ENCODE measurements around the gene C5orf15. TPM values are rescaled to one million over a fixed set of nuclear protein-coding genes. Genes with fewer than 3 reads are reported as not detected.

C5orf15 gene
- total and polyA plus RNA-seq, 4 donors, result 21.2 to 32.4 (median 28.7) TPM

DNA sequence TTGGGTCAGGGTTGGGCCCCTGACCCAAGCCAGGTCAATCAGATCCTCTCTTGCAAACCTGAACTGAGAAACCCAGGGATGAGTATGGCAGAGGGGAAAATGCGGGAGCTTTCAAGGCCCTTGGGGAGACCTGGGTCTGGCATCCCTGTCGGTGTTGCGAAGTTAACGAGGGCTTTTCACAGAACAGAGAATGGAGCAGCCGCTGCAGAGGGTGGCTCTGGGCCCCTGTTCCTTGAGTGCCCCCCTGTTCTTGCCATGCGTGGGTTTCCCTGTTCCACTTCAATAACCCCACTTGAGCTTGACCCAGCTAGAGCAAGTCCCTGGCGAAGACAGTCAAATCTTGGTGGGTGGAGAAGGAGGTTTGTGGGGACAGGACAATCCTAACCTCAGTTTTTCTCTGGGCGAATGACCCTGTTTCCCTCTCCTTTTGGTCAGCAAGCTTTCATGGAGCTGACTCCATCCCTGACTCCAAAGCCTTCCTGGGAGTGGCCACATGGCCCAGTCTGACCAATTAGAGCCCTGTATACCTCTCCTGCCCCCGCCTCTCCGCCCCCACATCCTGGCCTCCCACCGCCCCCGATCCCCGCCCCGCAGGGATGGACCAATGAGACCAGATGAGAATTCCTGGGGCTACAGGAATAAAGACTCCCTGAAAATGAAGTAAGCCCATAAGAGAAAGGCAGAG lies 39.3 kb upstream of the C5orf15 start (continued):
- TF ChIP-seq, protein P1, sequence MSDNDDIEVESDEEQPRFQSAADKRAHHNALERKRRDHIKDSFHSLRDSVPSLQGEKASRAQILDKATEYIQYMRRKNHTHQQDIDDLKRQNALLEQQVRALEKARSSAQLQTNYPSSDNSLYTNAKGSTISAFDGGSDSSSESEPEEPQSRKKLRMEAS (IDR thresholded peaks at IDR 0.05), result no peak
- no peak for TF ChIP-seq FOXA1 (IDR thresholded peaks at IDR 0.05)

DNA sequence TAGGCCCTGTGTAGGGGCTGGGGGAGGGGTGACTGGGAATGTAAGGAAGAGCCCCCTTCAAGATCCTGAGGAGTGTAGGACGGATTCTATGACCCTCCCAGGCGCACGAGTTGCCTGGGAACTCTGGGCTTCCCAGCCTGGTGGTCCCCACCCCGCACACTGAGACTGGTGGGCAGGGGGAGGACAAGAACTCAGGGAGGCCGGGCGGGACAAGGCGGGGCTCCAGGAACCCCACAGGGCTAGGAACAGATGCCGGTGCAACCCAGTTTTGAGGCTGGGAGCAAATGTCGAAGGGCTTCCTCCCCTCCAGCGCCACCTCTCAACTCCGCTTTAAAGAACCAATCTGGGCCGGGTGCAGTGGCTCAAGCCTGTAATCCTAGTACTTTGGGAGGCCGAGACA lies 37.7 kb upstream of the C5orf15 start:
- Histone ChIP-seq H3K4me3 (ENCODE audit: low read depth in 1 of 3, low read length in 3 of 3) (no peak overlapping the region), H3K4me1 (ENCODE audit: control insufficient read depth in 4 of 4, insufficient read depth in 4 of 4, low read length in 3 of 4) (peaks cover 13 to 31% (median 20%) of the 10 kb centered on the region in 4 donors), H3K9me3 (ENCODE audit: control insufficient read depth in 4 of 4, low read length in 3 of 4) (no peaks in the 10 kb centered on the region), H3K27ac (ENCODE audit: low read depth in 1 of 2, low read length in 2 of 2) (peak overlapping the region in 1 of 2 donors; percentile 98), H3K9ac (ENCODE audit: low read depth in 1 of 2, low read length in 2 of 2) (no peak overlapping the region), H3K27me3 (ENCODE audit: control insufficient read depth in 4 of 4, insufficient read depth in 4 of 4, low read length in 3 of 4) (no peaks in the 10 kb centered on the region), H3K36me3 (ENCODE audit: control insufficient read depth in 4 of 4, insufficient read depth in 3 of 4, low read depth in 1 of 4, low read length in 3 of 4) (peaks cover 0 to 2% (median 0%) of the 10 kb centered on the region in 4 donors)
- 94% methylated on average over 13 of the region's 13 CpGs for WGBS
- no peak for TF ChIP-seq RAD21 (IDR thresholded peaks at IDR 0.05)
- TF ChIP-seq EGR1 (IDR thresholded peaks at IDR 0.05; ENCODE audit: low read depth in 2 of 2), result no peak
- TF ChIP-seq JUND (IDR thresholded peaks at IDR 0.05), result no peak
- TF ChIP-seq, protein P2, sequence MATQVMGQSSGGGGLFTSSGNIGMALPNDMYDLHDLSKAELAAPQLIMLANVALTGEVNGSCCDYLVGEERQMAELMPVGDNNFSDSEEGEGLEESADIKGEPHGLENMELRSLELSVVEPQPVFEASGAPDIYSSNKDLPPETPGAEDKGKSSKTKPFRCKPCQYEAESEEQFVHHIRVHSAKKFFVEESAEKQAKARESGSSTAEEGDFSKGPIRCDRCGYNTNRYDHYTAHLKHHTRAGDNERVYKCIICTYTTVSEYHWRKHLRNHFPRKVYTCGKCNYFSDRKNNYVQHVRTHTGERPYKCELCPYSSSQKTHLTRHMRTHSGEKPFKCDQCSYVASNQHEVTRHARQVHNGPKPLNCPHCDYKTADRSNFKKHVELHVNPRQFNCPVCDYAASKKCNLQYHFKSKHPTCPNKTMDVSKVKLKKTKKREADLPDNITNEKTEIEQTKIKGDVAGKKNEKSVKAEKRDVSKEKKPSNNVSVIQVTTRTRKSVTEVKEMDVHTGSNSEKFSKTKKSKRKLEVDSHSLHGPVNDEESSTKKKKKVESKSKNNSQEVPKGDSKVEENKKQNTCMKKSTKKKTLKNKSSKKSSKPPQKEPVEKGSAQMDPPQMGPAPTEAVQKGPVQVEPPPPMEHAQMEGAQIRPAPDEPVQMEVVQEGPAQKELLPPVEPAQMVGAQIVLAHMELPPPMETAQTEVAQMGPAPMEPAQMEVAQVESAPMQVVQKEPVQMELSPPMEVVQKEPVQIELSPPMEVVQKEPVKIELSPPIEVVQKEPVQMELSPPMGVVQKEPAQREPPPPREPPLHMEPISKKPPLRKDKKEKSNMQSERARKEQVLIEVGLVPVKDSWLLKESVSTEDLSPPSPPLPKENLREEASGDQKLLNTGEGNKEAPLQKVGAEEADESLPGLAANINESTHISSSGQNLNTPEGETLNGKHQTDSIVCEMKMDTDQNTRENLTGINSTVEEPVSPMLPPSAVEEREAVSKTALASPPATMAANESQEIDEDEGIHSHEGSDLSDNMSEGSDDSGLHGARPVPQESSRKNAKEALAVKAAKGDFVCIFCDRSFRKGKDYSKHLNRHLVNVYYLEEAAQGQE (IDR thresholded peaks at IDR 0.05), result no peak
- no peak for DNase-seq (ENCODE audit: low spot score)

DNA sequence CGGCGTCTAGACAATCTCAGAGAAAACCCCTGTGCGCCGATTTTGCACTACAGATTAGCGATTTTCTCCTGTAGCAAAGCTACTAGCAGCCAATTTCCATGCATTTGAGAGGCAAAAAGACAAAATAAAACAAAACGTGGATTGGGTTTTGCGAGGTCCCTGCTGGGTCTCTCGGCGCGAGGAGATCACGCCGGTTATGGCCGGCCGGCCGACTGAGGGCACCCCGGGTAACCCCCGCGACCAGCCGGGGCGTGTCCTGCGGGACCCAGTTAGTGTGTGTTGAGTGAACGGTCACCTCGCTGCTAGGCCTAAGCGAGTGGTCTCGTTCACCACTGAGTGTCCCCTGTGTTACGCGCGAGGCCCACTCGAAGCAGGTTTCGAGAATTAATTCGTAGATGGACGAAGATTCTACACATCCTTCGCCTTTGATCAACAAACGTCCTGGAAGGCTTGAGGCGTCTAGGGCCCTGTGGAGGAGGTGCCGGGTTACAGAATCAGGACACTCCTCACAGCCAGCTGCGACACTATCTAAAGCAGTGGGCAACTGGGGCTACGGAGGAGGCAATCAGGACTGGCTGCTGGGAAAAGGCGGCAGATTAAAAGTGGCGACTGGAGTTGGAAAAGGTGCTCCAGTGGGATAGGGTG lies 37.1 kb upstream of the C5orf15 start:
- H3K27ac ChIP-seq (ENCODE audit: low read depth in 1 of 2, low read length in 2 of 2), result peak overlapping the region; percentile 98 to 99
- H3K4me1 ChIP-seq (ENCODE audit: control insufficient read depth in 4 of 4, insufficient read depth in 4 of 4, low read length in 3 of 4), result peaks cover 14 to 36% (median 25%) of the 10 kb centered on the region in 4 donors
- peak overlapping the region; percentile 88 to 95 for H3K9ac ChIP-seq (ENCODE audit: low read depth in 1 of 2, low read length in 2 of 2)
- H3K4me3 ChIP-seq (ENCODE audit: low read depth in 1 of 3, low read length in 3 of 3), result peak overlapping the region; percentile 55 to 90 (median 85)
- H3K27me3 ChIP-seq (ENCODE audit: control insufficient read depth in 4 of 4, insufficient read depth in 4 of 4, low read length in 3 of 4), result no peaks in the 10 kb centered on the region
- TF ChIP-seq JUND (IDR thresholded peaks at IDR 0.05) (no peak), YY1 (IDR thresholded peaks at IDR 0.05) (peak; percentile 7)
- H3K36me3 ChIP-seq (ENCODE audit: control insufficient read depth in 4 of 4, insufficient read depth in 3 of 4, low read depth in 1 of 4, low read length in 3 of 4), result peaks cover 0 to 4% (median 0%) of the 10 kb centered on the region in 4 donors
- peak; percentile 50 for DNase-seq (ENCODE audit: low spot score)
- H3K9me3 ChIP-seq (ENCODE audit: control insufficient read depth in 4 of 4, low read length in 3 of 4), result no peaks in the 10 kb centered on the region
- 15% methylated on average over 40 of the region's 40 CpGs for WGBS

DNA sequence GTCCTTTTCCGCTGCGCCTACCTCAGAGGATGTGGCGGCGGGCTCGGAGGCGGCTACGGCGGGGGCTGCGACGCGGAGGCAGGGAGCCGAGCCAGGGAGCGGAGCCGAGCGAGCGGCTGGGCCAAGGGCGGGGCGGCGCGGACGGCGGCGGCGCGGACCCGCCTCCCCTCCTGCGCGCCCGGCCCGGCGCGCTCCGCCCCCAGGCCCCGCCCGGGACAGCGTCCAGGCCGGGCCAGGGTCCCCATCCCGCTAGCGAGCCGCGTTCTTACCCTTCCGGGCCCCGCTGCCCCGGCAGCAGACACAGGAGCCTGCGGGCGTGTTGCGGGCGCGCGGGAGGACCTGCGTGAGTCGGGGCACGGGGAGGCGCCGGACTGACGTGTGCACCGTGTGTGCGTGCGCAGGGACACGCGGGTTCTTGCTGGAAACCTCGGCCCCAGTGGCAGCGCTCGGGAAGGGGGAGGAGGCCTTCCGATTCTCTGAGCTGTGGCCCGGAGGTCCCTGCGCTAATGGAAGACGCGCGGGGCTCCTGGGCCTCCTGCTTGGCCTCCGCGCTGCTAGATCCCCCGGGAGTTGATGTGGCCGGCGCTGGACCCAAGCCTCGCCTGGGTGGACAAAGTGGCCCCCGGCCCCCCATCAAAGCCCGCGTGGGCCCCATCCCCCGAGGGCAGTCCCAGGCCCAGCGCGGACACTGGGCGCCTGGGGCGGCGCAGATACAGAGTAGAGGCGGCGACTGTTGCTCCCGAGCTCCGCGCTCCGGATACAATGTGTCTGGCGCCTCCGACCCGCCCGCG lies 36.4 kb upstream of the C5orf15 start, which contains the start of gene VDAC1:
VDAC1 (minus strand) TSS at position 350 of the 791 bp plus-strand sequence. CDS start 11,963 bp downstream, outside the sequence.
- peak; percentile 70 for DNase-seq (ENCODE audit: low spot score)
- Histone ChIP-seq H3K9me3 (ENCODE audit: control insufficient read depth in 4 of 4, low read length in 3 of 4) (no peaks in the 10 kb centered on the region), H3K9ac (ENCODE audit: low read depth in 1 of 2, low read length in 2 of 2) (peak within 1 kb of the TSS; percentile 95 to 98), H3K27ac (ENCODE audit: low read depth in 1 of 2, low read length in 2 of 2) (peak within 1 kb of the TSS; percentile 98 to 99), H3K27me3 (ENCODE audit: control insufficient read depth in 4 of 4, insufficient read depth in 4 of 4, low read length in 3 of 4) (no peaks in the 10 kb centered on the region), H3K36me3 (ENCODE audit: control insufficient read depth in 4 of 4, insufficient read depth in 3 of 4, low read depth in 1 of 4, low read length in 3 of 4) (peaks cover 0 to 4% (median 0%) of the 10 kb centered on the region in 4 donors), H3K4me1 (ENCODE audit: control insufficient read depth in 4 of 4, insufficient read depth in 4 of 4, low read length in 3 of 4) (peaks cover 18 to 43% (median 30%) of the 10 kb centered on the region in 4 donors), H3K4me3 (ENCODE audit: low read depth in 1 of 3, low read length in 3 of 3) (peak within 1 kb of the TSS; percentile 78 to 90 (median 87))
- under 1% methylated on average over 96 of the region's 96 CpGs for WGBS
- TF ChIP-seq GABPA (IDR thresholded peaks at IDR 0.05 in 1 of 2, conservative IDR thresholded peaks at IDR 0.05 in 1 of 2) (no peak), CTCF (IDR thresholded peaks at IDR 0.05; ENCODE audit: low read depth, low read length, missing input control) (no peak), SP1 (IDR thresholded peaks at IDR 0.05) (peak; percentile 23), ZBTB33 (IDR thresholded peaks at IDR 0.05) (no peak), ATF3 (IDR thresholded peaks at IDR 0.05) (no peak), JUND (IDR thresholded peaks at IDR 0.05) (no peak), EGR1 (IDR thresholded peaks at IDR 0.05; ENCODE audit: low read depth in 2 of 2) (peak in 1 of 2 donors; percentile 13), FOXA2 (IDR thresholded peaks at IDR 0.05) (no peak), NR2F2 (IDR thresholded peaks at IDR 0.05) (no peak), TAF1 (conservative IDR thresholded peaks at IDR 0.05) (peak; percentile 29), YY1 (IDR thresholded peaks at IDR 0.05) (peak; percentile 38)
